Activated T-cell treated with anti-CD3 and anti-CD28 coated beads, Interleukin-2, amount 50 U/mL, for 1 hour (primary cell): ENCODE results near the gene SFXN1.
"Not testable (repeated sequence)": the region's sequence is repeated elsewhere in the genome, so short reads cannot be mapped to it uniquely, and the experiment has no call there.

Source experiments
- DNase-seq: peaks from one replicate; pipeline ENCODE4 v3.0.0-alpha.2; 2020

Gene SFXN1

DNA sequence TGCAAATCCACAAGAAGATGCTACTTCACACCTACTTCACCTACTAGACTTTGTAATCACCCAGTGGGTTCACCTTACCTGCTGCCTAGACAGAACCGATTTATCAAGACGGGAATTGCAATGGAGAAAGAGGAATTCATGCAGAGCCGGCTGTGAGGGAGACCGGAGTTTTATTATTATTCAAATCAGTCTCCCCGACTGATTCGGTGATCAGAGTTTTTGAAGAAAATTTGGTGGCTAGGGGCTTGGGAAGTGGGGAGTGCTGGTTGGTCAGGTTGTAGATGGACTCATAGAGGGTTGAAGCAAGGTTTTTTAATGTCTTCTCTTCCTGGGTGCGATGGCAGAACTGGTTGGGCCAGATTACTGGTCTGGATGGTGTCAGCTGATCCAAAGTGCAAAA is 23.4 kb downstream of the SFXN1 start:
- DNase-seq = no peak

DNA sequence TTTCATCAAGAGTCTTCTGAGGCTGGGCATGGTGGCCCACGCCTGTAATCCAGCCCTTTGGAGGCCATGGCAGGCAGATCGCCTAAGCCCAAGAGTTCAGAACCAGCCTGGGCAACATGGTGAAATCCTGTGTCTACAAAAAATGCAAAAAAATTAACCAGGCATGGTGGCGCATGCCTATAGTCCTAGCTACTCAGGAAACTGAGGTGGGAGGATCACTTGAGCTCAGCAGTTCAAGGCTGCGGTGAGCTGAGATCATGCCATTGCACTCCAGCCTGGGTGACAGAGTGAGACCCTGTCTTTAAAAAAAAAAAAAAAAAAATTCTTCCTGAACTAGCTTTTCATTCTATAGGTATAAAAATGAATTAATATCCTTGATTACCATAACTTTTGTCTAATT is 29.3 kb downstream of the SFXN1 start:
- peak; percentile 41 for DNase-seq

DNA sequence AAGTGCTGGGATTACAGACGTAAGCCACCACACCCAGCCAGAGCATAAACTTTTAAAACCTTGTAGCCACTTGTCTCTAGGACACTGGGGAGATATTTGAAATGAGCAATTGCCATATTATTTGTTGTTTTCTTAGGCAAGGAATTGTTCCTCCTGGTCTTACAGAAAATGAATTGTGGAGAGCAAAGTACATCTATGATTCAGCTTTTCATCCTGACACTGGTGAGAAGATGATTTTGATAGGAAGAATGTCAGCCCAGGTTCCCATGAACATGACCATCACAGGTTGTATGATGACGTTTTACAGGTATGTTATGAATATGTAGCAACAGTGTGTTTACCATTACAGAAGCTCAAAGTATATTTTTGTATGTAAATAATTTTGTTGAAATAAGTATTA is 30.5 kb downstream of the SFXN1 start:
- DNase-seq = no peak

DNA sequence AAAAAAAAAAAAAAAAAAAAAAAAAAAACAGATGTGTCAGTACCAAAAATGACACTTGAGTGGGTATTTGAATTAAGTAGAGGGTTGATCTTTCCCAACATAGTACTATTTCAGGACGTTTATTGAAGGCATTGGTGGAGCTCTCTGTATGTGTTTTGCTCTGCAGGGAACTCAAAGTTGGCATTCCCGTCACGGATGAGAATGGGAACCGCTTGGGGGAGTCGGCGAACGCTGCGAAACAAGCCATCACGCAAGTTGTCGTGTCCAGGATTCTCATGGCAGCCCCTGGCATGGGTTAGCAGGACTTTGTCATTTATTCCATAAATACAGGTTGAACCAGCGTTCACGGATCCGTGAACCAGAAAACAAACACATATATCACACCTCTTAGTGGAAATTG is 34.9 kb downstream of the SFXN1 start:
- DNase-seq = no peak

DNA sequence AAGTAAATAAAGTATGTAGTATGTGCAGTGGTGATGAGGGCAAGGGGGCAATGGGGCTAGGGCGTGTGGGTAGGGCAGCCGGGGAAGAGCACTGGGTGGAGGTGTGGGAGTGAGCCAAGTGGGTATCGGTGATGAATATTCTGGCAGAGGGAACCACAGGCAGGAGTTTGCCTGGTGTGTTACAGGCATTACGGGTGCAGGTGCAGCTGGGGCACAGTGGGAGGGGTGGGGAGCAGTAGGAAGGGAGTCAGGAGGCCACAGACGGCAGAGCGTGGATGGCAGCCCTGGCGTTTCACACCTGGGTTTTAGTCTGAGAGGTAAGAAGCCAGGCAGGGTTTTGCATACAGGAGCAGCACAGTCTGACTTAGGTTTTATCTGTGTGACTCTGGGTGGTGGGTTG is 35.4 kb downstream of the SFXN1 start:
- DNase-seq = no peak

DNA sequence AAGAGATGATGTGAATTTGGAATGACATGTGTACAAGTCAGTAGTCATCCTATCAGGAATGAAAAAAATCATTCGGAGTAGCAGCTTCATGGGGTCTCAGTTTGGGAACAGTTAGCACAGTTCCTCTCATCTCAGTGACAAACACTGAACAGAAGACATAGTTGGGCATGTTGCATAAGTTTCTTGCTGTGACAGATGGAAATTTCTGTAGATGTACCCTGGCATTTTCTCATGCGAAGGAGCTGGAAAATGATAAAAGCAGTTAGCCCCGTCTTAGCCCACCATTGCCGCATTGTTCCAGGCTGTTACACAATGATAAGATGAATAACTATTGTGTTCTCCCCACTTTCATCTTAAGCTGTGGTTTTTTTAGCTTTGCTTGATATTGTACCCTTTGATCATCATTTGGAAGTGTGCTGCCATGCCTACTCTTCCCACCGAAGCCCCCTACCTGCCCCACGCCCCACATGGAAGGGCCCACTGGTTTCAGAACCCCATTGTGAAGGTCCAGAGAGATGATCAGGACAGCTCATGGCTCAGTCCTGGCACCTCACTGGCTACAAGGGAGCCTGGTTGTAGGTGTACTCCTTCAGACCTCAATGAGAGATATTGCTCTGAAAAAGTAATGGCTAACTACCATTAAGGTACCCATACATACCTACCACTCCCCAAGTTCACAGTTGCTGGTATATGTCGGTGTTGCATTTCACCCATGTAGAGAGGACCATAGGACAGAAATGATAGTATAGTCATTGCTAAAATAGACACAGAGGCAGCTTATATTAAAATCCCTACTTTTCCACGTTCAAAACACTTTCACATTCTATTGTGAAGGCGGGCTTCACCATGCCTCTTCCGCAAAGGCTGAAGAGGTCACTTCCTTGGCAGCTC is 38.8 kb downstream of the SFXN1 start:
- DNase-seq = peak; percentile 35

DNA sequence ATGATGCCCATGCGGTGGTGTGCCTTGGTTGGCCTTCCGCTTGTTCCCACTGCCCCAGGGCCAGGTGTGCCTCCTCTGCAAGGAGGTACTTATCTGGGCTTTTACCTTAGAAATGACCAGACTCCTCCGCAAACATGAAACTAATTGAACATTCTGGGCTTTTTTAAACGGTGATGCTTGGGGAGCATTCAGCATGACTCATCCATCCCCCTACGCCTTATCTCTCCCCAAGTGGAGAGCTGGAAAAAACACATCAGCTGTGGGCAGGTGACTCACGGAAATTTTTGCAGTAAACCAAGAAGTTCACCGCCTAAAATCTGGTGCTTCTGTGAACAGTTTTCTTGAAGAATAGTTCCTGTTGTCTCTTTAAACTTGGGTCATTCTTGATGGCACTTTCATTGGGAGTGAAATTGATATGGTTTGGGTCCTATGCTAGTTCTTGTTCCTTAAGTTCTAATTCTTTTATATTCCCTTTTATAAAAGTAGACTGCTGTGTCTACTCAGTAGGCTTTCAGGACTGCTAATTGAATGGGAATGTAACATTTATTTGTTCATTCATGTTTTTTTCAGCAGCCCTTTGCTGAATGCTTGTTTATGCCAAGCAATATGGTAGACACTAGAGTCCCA is 39.6 kb downstream of the SFXN1 start:
- peak; percentile 72 for DNase-seq

DNA sequence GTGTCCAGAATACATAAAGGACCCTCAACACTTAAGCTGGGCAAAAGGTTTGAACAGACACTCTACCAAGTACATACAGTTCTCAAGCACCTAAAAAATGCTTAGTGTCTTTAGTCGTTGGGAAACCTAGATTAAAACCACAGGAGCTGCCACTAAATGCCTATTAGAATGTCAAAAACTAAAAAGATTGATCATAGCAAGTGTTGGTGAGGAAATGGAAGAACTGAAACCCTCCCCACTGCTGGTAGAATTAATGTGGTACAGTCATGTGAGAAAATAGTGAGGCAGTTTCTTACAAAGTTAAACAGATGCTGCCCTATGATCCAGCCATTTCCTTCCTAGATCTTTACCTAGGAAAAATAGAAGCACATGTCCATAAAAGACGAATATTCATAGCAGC is 40.6 kb downstream of the SFXN1 start:
- DNase-seq = no peak

DNA sequence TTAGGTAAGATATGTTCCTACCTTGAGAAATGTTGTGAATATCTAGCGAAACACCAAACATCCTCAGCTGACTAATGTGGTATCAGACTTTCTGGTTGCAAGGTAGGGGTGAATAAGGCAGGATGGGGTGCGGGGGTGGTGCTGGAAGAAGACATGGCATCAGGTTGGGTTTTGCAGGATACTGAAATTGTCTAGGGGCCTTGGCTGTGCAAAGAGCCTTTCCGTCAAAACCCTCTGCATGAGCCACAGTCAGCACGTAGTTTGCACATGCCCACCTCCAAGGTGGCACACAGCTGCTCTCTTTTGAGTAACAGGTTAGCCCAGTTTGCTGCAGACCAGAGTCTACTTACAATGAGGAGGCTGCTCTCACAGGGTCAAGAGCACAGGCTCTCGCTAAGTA is 42.0 kb downstream of the SFXN1 start:
- peak; percentile 36 for DNase-seq

DNA sequence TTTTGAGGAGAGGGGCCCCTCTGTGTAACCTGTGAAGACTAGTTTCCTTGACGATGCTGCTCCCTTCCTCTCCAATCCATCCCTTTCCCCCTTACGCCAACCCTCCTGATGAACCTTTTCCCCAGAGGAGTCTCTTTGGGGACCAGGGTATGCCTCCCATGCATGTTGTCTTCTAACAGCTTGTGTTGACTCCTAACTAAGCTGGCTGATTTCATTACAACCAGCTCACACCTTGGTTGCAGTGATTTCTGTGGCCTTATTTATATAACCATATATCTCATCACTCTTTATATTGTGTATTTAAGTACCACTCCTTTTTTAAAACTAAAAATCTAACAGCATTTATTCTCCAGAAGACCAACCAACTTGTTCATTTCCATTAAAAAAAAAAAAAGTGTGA is 42.5 kb downstream of the SFXN1 start:
- no peak for DNase-seq

DNA sequence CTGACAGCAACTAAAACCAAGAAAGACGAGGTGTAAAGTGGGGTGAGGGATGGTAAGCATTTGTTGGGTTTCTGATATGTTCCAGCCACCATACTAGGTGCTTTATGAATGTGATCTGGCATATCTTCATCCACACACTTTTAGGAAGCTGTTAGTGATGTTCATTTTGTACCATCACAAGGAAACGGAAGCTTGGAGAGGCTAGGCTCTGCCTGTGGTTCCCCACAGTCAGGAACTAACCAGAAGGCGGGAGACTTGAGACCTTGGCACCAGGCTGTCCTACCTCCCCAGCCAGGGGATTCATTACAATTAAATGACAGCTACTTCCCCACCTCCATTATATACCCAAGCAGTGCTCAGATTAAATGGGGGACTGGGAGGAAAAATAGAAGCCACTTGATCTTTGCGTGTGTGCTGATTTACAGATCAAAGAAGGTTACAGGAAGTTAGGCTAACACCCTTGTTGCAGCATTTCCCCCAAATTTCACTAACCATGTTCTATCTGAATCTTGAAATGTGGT is 43.0 kb downstream of the SFXN1 start:
- peak; percentile 50 for DNase-seq

DNA sequence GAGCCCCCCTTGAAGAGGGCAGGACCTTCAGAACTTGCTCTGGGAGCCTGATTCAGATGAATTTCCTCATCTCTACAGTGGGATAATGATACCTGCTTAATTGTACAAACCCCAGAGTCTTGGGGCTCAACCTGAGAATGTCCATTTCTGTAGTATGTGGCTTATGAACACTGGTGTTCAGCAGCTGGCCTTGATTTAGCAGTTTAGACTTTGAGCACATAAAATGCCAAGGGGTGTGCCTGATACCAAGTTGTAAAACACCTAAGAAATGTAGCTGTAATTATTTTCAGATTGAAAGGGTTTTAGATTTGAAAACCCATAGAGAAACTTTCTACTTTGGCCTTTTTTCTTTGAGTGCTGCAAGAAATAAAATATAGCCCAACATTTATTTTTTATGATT is 44.9 kb downstream of the SFXN1 start:
- DNase-seq = no peak

DNA sequence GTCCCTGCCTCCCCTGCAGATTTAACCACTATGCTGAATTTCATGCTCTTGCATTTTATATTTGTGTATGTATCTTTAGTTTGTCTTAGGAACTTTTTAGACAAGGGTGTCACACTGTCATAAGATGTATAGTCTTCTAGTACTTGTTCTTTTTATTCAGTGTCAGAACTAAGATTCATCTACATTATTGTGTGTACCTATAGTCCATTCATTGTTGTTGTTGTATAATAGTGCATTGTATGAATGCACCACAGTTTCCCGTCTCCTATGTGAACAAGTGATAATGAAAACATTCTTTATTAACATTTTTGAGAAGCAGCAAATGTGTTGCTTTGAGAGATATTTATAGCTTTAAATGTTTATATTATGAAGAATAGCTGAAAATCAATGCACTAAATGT is 45.9 kb downstream of the SFXN1 start:
- no peak for DNase-seq

DNA sequence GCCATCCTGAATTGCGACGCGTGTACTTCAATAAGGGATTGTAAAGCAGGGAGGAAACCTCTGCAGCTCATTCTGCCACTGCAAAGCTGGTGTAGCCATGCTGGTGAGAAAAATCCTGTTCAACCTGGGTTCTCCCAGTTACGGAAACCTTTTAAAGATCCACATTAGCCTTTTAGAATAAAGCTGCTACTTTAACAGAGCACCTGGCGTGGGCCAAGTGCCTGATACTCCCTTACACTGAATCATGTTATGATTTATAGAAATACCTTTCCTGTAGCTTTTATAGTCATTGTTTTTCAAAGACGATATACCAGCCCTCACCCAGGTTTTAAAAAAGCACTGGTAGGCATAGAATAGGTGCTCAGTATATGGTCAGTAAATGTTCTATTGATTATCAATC is 48.3 kb downstream of the SFXN1 start:
- DNase-seq = no peak

DNA sequence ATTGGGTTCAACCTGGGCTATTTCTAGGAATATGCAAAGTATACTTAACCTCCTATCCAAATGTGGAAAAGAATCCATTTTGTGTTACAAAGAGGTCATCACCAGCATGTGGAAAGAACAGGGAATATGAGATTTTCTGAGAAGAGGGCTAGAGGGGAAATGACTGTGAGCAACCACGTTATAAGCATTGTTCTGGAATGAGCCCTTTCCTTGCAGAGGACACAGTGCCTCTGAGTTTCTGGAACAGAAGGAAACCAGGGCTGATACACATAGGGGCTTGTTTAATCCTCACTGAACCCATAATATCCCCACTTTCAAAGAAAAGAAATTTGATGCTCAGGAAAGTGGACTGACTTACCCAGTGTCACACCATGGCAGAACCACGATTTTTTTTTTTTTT is 53.0 kb downstream of the SFXN1 start:
- DNase-seq = no peak

DNA sequence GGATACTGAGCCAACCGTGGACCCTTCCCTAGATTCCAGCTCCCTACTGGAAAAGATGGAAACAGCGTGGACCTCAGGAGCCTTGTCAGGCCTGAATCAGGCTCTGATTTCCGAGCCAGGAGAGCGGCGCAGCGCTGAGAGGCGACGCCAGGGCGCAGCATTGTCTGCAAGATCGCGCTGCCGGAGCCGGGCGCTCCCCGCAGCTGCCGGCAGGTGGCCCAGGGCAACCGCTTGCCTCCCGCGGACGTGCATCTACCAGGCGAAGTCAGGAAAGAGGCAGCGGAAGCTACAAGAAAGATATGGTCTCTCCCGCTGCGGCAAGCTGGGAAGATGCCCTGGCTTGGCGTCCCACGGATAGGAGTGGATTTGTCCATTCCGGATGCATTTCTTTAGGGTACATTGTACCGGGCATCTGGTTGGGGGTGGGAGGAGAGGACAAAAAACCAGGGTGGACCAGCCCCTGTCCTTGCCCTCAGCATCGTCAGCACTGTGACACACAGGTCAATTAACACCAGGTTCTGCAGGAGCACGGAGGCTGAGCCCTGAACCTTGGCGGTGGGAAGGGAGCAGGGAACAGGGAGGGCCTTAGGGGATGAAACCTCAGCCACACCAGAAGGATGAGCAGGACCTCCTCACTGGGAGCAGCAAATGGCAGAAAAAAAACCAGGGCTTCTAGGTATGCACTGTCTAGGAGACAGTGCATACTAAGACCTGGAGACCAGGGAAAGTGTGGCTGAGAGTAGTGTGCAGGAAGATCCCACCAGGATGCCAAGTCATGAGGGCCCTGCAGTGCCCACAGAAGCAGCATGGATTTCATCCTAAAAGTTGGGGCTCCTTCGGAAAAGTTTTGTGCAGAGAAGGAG is 55.9 kb downstream of the SFXN1 start:
- DNase-seq = peak; percentile 89

DNA sequence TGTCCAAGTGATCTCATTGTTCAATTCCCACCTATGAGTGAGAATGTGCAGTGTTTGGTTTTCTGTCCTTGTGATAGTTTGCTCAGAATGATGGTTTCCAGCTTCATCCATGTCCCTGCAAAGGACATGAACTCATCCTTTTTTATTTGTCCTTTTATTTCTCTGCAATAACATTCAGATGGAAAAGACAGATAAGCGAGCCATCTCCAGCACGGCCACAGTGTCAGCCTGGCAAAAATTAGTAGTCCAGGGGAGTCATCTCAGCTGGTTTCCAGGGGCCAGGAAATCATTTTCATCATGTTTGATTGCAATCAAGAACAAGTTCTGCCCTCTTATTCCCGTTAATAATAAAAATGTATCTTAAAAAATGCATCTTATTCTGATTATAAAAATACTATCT is 57.0 kb downstream of the SFXN1 start:
- not testable (repeated sequence) for DNase-seq

DNA sequence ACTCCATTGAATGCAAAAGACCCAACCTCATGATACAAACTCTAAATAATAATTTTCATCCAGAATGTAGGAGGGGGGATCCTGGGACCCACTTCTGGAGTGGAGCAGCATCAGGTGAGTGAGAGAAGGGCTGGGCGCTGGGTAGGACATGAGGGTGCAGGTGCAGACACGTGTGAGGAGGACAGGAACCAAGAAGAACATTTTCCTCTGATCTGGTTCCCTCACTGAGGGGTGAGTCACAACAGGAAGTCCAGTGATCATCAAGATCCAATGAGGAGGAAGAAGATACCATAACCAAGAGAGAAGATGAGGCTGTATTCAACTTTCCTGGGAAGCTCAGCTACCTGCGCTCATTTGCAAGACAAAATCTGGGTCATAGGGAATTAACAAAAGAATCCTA is 57.4 kb downstream of the SFXN1 start:
- DNase-seq = no peak

DNA sequence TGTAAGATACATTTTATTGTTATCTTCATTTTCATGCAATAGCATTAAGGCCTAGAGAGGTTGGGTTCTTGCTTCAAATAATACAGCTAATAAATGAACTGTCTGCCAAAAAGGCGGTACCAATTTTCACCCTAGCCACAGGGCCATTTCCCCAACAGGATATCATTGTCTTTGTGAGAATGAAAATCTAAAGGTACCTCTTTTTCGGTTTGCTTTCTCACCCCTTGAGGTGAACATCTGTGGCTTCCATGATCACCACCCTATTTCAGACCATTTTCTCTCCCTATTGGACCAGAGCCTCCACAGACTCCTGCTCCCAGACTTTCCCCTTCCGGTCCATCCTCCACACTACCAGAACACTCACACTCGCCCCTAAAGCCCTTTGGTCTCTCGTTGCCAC is 60.2 kb downstream of the SFXN1 start:
- DNase-seq = no peak

DNA sequence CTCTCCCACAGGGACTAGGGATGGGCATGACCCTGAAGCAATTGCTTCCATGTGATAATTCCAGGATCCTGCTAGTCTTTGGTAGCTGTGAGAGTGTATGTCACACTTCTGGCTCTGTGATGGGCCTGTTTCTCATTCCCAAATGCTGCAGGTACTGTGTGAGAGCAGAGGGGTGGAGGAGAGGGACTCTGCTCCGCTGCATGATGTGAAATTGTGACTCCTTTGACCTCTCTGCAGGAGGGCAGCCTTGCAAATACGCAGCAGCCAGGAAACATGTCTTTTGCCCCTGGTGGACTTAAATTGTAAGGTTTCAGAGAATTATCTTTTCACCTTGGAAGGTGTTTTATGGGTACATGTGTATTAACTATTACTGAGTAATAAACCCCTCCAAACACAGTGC is 61.6 kb downstream of the SFXN1 start:
- no peak for DNase-seq

DNA sequence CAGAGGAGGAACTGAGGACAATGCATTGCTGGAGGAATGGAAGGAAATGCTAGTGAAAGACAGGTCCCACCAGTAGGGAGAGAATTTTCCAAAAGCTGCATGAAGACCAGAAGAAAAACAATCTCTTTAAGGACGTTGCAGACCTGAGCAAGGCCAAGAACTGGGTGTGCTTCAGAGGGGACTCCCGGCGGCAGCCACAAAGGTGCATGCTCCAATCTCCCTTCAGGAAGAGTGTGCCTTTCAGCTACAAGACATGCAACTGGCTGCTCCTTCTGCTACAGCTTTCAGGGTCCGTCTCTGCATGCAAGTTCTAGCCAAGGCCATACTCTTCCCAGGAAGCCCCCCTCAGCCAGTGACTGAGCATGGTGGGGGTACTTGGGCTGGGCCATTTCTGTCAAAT is 62.9 kb downstream of the SFXN1 start:
- DNase-seq = no peak

DNA sequence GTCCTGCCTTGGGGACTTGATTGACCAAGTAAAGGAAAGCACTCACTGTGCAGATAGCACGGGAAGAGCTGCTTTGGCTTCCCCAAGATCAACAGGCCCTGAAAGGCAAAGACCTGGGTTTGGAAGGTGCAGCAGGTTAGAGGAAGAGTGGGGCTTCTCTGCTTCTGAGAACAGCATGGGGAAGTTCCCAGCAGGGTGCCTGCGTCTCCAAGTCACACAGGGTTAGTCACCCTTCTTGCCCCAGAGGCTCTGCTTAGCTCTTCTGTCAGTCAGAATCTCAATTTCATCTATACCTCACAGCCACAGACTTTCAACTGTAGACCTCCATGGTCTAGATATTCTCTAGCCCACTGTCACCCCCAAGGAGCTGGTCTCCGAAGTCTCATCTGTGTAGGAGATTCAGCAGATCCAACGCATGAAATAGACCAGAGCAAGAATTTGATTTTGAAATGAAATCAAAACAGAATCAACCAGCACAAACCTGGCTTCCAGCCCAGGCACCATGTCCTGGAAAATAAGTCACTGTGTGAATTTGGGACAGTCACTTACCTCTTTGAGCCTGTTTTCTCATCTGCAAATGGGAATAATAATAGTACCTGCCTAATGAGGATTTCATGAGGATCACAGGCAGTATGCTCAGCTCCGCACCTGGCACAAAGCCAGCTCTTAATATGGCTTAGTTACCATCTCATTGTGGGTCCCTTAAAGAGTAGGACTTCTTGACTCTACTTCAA is 64.0 kb downstream of the SFXN1 start:
- DNase-seq = no peak

DNA sequence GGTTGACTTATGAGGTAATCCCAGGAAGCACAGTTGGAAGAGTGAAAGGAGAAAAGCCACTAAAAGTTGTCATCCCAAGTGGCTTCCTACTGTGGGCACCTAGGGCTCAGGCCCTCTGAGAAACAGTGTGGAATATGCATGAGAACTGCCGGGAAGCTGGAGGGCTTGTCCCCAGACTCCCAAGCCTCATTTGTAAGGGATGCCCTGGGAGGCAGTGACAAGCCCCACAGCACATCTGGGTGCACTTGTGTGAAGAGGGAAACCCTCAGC is 64.5 kb downstream of the SFXN1 start:
- DNase-seq = no peak
